ENCODE measurements around the gene C16orf87. TPM values are rescaled to one million over a fixed set of nuclear protein-coding genes. Genes with fewer than 3 reads are reported as not detected.

The C16orf87 gene
- total and polyA plus RNA-seq, 2 experiments from 2014 or later: 41.0 to 45.1 TPM

GRCh38 chr16:46793841-46794240 is 37.1 kb downstream of the C16orf87 start:
- Histone ChIP-seq H3K36me3 (peaks cover 5% of the 10 kb centered on the region), H3K9me3 (ENCODE audit: low read depth) (no peaks in the 10 kb centered on the region), H3K27me3 (no peaks in the 10 kb centered on the region), H3K4me3 (no peak overlapping the region), H3K4me1 (ENCODE audit: low read depth) (peaks cover 5% of the 10 kb centered on the region), H3K27ac (no peak overlapping the region)
- DNase-seq (ENCODE audit: low read depth in 1 of 2, low spot score in 1 of 2): no peak
- TF ChIP-seq CTCF (IDR thresholded peaks at IDR 0.05; ENCODE audit: low read depth, low read length): no peak

- H3K27me3 ChIP-seq: no peaks in the 10 kb centered on the region
- no peak for TF ChIP-seq CTCF (IDR thresholded peaks at IDR 0.05; ENCODE audit: low read depth, low read length)
- H3K36me3 ChIP-seq: no peaks in the 10 kb centered on the region
- no peak for DNase-seq (ENCODE audit: low read depth in 1 of 2, low spot score in 1 of 2)
- H3K4me3 ChIP-seq: no peak overlapping the region
- H3K4me1 ChIP-seq (ENCODE audit: low read depth): peaks cover 13% of the 10 kb centered on the region
- peak overlapping the region; percentile 76 for H3K27ac ChIP-seq
- H3K9me3 ChIP-seq (ENCODE audit: low read depth): no peaks in the 10 kb centered on the region
Measured at GRCh38 chr16:46790599-46791270, 40.2 kb downstream of the C16orf87 start.

GRCh38 chr16:46789499-46790414 is 41.2 kb downstream of the C16orf87 start:
- DNase-seq (ENCODE audit: low read depth in 1 of 2, low spot score in 1 of 2): peak; percentile 41 to 68
- TF ChIP-seq CTCF (IDR thresholded peaks at IDR 0.05; ENCODE audit: low read depth, low read length): no peak
- Histone ChIP-seq H3K36me3 (no peaks in the 10 kb centered on the region), H3K27me3 (no peaks in the 10 kb centered on the region), H3K27ac (peak overlapping the region; percentile 76), H3K4me3 (peak overlapping the region; percentile 9), H3K9me3 (ENCODE audit: low read depth) (no peaks in the 10 kb centered on the region), H3K4me1 (ENCODE audit: low read depth) (peaks cover 23% of the 10 kb centered on the region)

GRCh38 chr16:46788891-46789474 is 42.0 kb downstream of the C16orf87 start:
- no peak overlapping the region for H3K4me3 ChIP-seq
- DNase-seq (ENCODE audit: low read depth in 1 of 2, low spot score in 1 of 2): no peak
- H3K27me3 ChIP-seq: no peaks in the 10 kb centered on the region
- H3K9me3 ChIP-seq (ENCODE audit: low read depth): no peaks in the 10 kb centered on the region
- peaks cover 23% of the 10 kb centered on the region for H3K4me1 ChIP-seq (ENCODE audit: low read depth)
- no peak for TF ChIP-seq CTCF (IDR thresholded peaks at IDR 0.05; ENCODE audit: low read depth, low read length)
- H3K36me3 ChIP-seq: no peaks in the 10 kb centered on the region
- H3K27ac ChIP-seq: peak overlapping the region; percentile 76

- no peaks in the 10 kb centered on the region for H3K27me3 ChIP-seq
- H3K27ac ChIP-seq: peak overlapping the region; percentile 76
- no peak for TF ChIP-seq CTCF (IDR thresholded peaks at IDR 0.05; ENCODE audit: low read depth, low read length)
- no peak overlapping the region for H3K4me3 ChIP-seq
- no peak for DNase-seq (ENCODE audit: low read depth in 1 of 2, low spot score in 1 of 2)
- no peaks in the 10 kb centered on the region for H3K36me3 ChIP-seq
- no peaks in the 10 kb centered on the region for H3K9me3 ChIP-seq (ENCODE audit: low read depth)
- H3K4me1 ChIP-seq (ENCODE audit: low read depth): peaks cover 23% of the 10 kb centered on the region
Measured at GRCh38 chr16:46787909-46788308, 43.1 kb downstream of the C16orf87 start.

Measured in cardiac muscle cell (in vitro differentiated cells and primary cell).